CD4-positive, alpha-beta T cell treated with Interleukin-15 for 4 hours (primary cell): Measurements from ENCODE around the gene FBXO24.
A peak's percentile ranks its signal among the peaks of the same experiment; 100 is the strongest.

Source experiments
- DNase-seq: peaks from one replicate; pipeline ENCODE4 v3.0.0-alpha.2; 2020; ENCODE audit warnings: low spot score

Gene FBXO24

GRCh38 chr7:100574362-100575205 is 11.5 kb upstream of the FBXO24 start:
- no peak for DNase-seq

GRCh38 chr7:100575206-100575631 is 10.9 kb upstream of the FBXO24 start:
- no peak for DNase-seq

GRCh38 chr7:100575746-100576383 is 10.3 kb upstream of the FBXO24 start:
- DNase-seq = no peak

- no peak for DNase-seq
Measured at GRCh38 chr7:100576384-100576993, 9.6 kb upstream of the FBXO24 start.

GRCh38 chr7:100577103-100577502 is 9.0 kb upstream of the FBXO24 start:
- DNase-seq = no peak

GRCh38 chr7:100577507-100577906 is 8.6 kb upstream of the FBXO24 start:
- DNase-seq = no peak

- DNase-seq = no peak
Measured at GRCh38 chr7:100578246-100579183, 7.6 kb upstream of the FBXO24 start.

- no peak for DNase-seq
Measured at GRCh38 chr7:100580466-100581283, 5.5 kb upstream of the FBXO24 start.

- no peak for DNase-seq
Measured at GRCh38 chr7:100582041-100582579, 4.0 kb upstream of the FBXO24 start.

- no peak for DNase-seq
Measured at GRCh38 chr7:100582650-100583049, 3.5 kb upstream of the FBXO24 start.

GRCh38 chr7:100583132-100584053 is 2.7 kb upstream of the FBXO24 start:
- DNase-seq = peak; percentile 62

GRCh38 chr7:100584054-100584682 is 2.0 kb upstream of the FBXO24 start:
- no peak for DNase-seq

- no peak for DNase-seq
Measured at GRCh38 chr7:100584683-100585510, 1.2 kb upstream of the FBXO24 start.

- DNase-seq = peak; percentile 51
Measured at GRCh38 chr7:100585511-100586265, 440 bp upstream of the FBXO24 start, which contains the start of gene LRCH4. Gene LRCH4, minus strand, starts transcription at chr7:100586129. Its CDS starts 29 bp downstream, at chr7:100586100.

GRCh38 chr7:100588438-100588837 is 2.3 kb downstream of the FBXO24 start:
- peak; percentile 33 for DNase-seq

- DNase-seq = no peak
Measured at GRCh38 chr7:100589341-100589947, 3.3 kb downstream of the FBXO24 start.
